HG03025 (cell line): ENCODE measurements around the gene RAB6B.
"Not testable (repeated sequence)": the region's sequence is repeated elsewhere in the genome, so short reads cannot be mapped to it uniquely, and the experiment has no call there.

Experiments
- ATAC-seq: cut with Tn5 transposase; IDR thresholded peaks from one replicate; pipeline ENCODE4 v1.9.1; 2021; ENCODE audit warnings: mild to moderate bottlenecking, moderate library complexity; ENCODE audit not compliant: unreplicated experiment, low FRiP score

Gene RAB6B

DNA sequence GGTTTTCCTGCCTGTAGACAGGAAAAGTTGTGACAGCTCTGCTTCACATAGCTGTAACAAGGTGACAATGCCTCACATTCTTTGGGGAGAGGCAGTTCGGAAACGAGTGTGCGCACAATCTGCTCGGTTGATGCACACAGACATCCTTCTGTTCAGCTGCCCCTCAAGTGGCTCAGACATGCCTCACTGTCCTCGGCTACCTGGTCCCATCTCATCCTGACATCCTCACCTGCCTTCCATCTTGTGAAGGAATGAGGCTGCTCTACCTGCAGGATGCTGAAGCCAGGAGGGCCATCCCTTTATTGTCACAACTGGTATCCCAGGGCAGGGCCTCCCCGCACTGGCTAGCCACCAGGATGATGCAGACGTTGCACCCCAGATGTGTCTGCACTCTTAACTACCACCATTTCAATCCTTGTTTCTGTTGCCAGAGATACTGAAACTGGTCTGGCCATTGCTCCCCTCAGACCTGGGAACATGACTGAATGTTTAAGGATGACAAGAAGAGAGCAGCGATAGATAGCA, 70.7 kb downstream of the RAB6B start:
- ATAC-seq, result no peak

DNA sequence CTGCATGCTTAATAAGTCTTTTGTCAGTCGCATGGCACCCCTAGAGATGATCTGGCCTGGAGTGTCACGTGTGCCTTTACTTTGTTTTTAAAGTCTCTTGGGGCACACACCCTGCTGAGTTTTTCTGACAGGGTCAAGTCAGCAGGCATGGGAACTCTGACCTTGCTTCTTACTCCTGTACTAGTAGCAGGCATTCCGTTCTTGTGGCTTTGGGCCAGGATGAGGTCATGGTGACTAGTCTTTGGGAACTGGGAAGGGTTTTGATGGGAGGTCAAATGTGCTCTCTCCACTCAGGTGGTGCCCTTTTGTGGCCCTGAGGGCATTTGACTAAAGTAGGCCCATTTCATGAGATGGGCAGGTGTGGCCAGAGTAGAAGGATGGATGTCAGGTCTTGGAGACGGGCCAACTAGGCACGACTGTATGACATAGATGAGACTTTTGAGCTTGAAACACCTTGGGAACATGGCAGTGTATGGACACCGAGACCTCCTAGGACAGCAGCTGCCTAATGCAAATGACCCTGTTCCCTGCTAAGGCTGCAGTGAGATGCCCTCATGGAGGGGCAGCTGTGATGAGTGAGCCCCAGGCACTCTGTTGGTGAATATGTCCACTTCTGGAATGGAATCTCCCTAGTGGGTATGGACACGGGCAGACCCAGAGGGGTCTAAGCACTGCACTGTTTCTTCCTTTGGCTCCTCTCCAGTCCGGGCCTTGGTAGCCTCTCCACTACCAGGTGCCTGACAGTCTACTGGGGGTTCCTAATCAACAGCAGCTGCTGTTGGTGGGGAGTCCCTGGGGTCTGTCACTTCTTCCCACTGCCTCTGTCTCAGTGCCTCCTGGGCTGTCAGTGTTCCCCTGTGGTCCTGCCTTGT, 73.7 kb downstream of the RAB6B start:
- no peak for ATAC-seq

DNA sequence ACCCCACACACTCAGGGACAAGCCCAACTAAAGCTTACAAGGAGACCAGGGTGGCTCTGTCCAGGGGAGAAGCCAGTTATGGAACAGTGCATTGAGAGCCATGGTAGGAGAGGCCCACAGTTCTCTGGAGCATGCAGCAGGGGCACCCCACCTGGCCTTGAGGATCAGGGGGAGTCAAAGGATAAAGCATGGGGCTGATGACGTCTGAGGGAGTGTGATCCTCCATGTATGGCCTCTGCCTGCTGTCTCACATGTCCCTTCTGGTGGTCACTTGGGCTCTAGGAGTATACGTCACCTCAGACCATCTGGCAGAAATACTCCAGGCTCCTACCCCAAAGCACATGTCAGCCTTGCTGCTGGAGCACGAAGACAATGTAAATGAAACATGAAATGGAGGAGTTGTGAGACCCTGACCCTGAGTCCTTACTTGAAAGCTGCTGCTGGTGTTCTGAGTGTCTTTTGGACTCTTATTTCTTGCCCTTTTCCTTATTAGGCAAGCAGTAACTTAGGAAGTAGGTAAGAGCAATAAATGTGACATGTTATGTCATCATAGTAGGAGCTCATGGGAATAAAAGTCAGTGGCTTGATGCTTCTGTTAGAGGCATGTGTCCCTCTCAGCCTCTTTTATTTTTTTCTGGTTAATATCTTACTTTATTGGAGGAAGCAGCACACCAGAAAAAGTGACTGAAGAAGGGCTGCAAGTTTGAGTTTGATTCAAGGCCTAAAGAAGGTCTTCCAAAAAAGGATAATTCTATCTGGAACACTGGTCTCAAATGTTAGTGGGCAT, 74.6 kb downstream of the RAB6B start:
- no peak for ATAC-seq

DNA sequence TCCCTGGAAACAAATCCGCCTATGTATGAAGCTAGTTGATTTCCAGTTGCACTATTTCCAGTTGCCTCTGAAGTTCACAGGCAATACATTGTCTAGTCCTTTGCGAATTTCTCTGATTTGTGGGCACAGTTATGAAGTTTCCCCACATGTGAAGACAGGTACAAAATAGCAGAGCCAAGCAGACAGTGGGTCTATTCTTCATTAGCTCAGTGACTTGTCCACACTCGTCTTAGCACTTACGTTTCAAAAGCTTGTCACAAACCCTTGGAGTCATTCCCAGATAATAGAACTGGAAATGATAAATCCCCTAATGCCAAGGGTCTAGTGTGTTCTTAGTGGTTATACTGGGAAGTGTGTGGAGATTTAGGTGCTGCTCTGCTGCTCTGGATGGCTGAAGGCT, 75.6 kb downstream of the RAB6B start:
- ATAC-seq, result no peak

DNA sequence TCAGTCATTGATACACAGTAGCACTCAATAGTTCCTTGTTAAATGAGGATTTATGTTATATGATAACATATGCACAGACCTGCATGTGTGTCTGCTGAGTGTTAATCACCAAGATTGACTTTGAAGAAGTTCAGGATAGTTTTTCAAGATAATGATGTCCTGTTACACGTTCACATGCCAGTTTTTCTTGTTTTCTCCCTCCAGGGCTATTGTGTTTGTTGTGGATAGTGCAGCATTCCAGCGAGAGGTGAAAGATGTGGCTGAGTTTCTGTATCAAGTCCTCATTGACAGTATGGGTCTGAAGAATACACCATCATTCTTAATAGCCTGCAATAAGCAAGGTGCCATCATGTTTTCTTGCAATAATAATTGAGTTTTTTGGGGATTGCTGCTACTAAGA, 80.3 kb downstream of the RAB6B start:
- no peak for ATAC-seq

DNA sequence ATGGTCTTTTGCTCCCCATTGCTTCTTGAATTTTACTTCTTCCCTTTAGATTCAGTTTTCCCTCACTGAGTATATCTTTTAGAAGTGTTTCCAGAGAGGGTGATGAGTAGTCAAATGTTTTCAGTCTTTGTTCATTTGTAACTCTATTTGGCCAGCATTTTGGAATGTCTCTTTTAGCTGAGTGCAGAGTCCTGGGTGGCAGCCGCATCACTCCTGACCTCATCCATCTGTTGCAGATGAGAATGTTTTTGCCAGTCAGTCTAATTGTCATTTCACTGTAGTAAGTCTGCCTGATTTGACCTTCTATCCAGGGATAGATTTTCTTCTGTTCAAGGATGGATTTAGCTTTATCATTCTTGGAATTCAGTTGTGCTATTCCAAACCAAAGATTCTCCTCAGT, 82.8 kb downstream of the RAB6B start:
- ATAC-seq, result no peak

DNA sequence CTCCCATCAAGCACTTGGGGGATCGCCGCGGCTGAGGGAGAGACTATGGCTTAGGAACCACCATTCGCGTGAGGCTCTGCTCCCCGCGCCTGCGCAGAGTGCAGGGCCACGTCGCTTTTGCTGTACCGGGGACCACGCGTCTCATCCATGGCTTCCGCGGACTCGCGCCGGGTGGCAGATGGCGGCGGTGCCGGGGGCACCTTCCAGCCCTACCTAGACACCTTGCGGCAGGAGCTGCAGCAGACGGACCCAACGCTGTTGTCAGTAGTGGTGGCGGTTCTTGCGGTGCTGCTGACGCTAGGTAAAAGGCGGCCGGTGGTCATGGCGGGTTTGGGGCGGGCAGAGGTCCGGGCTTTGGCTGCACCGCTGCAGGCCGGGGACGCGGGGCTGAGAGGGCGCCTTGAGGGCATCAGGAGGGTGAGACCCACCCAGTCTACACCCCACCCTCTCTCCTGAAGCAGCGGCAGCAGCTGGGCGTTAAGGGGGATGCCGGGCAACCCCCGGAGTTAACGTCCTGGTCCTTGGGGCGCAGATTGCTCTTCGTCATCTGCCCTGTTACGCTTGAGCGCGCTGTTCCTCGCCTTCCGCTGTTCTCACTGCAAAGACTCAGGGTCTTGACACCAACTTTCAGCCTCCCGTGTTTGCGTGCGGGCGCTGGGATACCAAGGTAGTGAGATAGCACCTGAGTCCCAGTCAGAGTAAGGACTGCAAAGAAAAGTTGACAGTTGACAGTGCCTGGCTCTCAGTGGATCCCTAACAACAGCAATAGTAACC, 89.8 kb downstream of the RAB6B start, which contains the start of gene SRPRB:
TSS of gene SRPRB (plus strand) at position 114 of the 774 bp plus-strand sequence. CDS start at position 148, 34 bp downstream.
- peak; percentile 97 for ATAC-seq

DNA sequence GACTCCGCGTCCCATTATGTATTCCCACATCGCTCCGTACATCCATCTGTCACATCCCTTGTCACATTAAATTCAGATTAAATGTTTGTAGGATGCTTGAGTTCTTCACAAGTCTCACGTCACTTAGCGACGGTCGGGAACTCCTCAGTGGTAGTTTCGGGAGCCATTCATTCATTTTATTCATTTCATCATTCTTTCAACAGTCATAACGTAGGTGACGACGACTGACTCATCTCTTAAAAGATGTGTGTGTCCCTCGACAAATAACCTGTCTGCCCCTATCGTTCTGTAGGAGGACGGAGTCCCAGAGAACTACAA, 90.3 kb downstream of the RAB6B start:
- no peak for ATAC-seq

DNA sequence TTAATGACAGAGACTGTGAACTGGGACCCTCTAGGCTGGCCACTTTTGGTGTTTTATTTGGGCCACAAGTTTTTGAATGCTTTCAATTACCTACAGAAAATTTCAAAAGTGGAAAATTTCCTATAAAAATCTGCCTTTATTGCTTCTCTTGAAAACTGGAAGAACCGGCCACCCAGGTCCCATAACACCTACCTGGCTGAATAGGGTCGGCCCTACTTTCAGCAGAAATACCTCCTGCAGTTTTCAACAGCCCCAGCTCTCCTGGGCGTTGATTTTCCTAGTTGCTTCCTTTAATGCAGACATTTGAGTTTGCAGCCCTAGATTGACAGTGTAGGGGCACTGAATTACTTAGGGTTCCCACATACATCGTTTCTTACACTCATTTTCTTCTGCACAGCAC, 90.8 kb downstream of the RAB6B start:
- ATAC-seq, result no peak

DNA sequence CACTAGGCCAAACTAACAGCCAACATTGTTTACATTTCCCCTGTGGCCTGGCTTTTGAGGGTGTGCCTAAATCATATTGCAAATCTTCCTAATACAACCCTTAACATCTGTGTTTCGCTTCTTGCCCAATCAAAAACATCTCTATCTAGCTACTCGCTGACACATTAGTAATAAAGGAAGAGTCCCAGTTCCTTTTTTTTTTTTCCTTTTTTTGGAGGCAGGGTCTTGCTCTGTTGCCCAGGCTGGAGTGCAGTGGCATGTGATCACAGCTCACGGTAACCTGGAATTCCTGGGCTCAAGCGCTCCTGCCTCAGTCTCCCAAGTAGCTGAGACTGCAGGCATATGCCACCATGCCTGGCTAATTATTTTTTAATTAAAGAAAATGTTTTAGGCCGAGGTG, 92.2 kb downstream of the RAB6B start:
- ATAC-seq, result no peak

DNA sequence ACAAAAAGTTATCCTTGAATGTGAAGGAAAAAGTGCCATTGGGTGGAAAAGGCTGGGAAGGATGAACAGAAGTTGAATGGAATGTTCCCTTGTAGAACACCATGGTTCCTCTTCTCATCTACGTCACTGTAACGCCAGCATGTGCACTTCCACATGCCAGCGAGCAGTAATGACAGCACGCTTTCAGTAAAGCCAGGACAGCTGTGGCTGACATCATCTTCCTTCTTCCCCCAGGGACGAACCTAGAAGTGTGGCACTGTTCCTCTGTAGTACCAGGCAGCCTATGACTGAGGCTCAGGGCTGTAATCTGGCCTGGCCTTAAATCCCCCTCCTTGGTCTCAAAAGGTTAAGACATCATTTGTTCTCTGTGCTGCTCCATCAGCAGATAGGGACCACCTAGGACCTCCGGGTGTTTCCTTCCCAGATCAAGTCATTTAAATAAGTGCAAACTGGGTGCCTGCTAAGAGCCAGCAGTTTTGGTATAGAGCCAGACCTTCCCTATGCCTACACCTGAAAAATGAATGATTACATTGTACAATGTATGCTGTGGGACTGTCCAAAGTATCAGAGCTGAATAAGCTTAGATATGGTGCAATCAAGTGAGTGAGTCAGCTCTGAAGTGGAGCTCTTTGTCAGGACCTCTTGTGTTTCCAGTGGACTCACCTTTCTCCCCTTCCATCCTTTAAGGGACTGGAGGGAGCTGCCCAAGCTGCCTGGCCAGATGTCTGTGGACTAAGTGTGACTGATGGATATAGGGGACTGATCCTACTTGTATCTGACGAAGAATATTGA, 95.7 kb downstream of the RAB6B start:
- no peak for ATAC-seq

DNA sequence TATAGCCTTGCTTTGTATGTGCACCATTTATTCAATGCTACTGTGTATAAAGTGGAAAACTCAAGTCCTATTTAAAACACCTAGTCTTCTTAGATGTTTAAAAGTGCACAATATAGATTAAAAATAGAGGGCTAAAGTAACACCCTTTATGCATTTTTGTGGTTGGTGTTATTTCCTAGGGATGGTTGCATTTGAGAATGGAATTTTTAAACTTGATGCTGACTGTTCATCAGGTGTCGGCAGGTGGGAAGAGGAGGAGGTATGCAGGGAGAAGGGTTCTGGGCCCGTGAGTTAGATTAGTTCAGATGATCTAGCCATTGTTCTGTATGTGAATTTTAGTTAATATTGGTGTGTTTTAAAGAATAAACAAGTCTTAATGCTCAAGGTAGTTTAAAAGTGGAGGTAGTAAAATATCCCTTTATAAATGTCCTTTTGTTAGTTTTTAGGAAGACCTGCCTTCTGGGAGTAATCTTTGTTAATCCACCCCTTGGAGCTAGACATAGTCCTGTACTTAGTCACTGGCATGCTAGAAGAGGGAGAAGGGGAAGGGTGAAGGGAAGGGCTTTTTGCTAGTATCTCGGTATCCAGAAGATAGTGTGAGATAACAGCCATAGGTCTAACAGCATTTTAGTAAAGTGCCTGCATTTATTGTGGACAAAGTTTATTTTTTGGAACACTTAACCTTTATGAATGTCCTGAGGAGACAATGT, 98.1 kb downstream of the RAB6B start:
- ATAC-seq, result no peak

DNA sequence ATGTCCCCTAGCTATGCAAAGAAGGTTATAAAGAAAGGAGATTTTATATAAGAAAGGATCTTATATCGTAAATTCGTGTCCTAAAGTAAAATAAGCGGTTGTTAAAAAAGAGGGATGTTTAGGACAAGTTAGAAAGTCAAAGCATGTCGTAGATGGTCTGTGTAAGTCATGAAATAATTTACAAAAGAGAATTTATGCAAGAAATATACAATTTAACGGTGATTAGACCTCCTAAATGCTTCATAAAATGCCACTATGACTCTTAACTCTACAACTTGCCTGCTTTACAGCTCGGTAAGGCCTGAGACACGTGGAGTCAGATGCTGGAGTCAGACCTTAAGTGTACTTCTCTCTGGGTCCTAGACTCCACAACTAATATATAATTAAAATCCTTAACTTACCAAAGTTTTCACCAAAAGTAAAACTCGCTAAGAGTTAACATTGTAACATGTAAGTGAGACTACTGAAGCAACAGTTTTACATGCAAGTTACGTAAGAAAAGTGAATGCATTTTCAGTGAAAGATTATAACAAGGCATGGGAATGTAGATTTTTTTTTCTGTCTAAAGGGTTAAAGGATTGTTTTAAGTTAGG, 103.4 kb downstream of the RAB6B start:
- no peak for ATAC-seq

DNA sequence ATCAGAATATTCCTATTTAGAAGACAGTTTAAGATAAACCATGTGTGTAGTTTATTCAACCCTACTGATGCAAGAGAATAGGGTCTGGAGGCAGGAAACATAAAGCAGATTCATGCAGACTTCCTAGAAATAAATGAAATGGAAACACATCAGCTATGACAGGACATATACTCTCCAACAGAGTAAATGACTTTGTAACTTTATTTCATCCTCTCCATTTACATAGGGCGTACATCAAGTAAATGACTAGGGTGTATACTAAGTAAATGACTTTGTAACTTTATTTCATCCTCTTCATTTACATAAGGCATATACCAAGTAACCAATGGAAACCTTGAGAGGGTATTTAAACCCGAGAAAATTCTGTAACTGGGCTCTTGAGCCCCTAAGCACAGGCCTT, 107.7 kb downstream of the RAB6B start:
- ATAC-seq, result no peak

DNA sequence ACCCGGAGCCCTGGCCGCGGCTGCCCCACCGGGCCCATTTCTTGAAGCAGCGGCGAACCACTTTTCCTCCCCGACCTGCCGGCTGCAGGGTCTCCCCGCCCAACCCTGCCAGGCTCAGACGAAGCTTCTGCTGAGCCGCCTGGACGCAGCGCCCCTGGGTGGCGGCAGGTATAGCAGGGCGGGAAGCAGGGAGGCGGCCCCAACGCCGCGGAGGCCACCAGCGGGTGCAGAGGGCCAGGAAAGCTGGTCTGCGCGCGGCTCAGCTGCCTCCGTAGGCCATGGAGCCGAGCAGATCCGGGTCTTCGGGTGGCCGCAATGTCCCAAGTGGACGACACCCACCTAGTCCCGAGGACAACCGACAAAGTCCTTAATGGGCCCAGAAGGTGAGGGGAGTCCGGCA, 111.9 kb downstream of the RAB6B start:
- no peak for ATAC-seq

DNA sequence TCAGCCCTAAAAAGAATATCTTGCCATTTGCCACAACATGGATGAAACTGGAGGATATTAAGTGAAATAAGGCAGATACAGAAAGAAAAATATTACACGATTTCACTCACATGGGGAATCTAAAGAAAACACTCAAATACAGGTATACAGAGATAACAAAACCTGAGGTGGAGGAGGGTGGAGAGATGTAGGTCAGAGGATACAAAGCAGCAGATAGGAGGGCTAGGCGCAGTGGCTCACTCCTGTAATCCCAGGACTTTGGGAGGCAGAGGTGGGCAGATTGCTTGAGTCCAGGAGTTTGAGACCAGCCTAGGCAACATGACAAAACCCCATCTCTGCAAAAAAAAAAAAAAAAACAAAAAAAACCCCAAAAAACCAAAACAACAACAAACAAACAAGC, 113.2 kb downstream of the RAB6B start:
- no peak for ATAC-seq

DNA sequence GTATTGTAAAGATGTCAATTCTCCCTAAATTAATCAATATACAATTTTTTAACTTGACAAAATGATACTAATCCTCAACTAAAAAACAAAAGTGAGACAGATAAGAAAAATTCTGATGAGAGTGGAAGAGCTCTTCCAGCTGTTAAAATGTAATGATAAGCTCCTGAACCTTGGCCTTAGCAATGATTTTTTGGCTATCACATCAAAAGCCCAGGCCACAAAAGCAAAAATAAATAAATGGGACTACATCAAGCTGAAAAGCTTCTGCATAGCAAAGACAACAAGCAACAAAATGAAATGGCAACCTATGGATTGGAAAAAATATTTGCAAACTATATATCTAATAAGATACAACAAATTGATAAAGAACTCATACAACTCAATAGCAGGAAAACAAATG, 114.1 kb downstream of the RAB6B start:
- no peak for ATAC-seq

DNA sequence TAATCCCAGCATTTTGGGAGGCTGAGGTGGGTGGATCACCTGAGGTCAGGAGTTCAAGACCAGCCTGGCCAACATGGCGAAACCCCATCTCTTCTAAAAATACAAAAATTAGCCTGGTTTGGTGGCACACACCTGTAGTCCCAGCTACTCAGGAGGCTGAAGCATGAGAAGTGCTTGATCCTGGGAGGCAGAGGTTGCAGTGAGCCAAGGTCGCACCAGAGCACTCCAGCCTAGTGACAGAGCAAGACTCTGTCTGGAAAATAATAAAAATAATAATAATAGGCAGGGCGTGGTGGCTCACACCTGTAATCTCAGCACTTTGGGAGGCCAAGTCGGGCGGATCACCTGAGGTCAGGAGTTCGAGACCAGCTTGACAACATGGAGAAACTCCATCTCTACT, 114.9 kb downstream of the RAB6B start:
- not testable (repeated sequence) for ATAC-seq

DNA sequence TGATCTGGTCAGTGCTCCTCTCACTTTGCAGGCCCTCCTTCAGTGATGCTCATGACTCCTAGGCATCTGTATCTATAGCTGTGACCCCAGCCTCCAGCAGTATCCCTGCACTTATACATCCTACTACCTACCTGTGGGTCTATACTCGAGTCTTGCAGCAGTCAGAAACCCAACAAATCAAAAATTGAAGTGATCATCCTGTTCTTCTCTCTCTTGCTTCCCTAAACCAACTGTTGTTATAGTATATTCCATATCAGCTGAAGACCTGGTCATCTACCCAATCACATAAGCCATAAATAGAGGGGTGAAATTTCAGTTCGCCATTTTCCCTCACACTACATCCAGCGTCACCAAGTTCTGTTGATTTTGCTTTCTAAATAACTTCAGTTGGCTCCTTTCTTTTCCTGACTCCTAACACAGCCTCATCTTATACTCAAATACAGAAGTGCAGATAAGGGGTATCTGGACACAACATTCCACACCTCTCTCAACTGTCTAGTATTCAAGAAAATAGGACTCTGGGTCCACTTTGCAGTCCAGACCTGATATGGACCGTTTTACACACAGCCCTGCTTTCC, 116.0 kb downstream of the RAB6B start:
- ATAC-seq, result no peak
